ENCODE measurements around the gene ALK.

Gene ALK

GRCh38 chr2:29452036-29452435 is 469.4 kb downstream of the ALK start:
- no peak overlapping the region for H3K4me3 ChIP-seq (ENCODE audit: low read depth, low read length)
- TF ChIP-seq CTCF (IDR thresholded peaks at IDR 0.05; ENCODE audit: insufficient read depth, low read depth, low read length, missing control alignments), result no peak
- no peak for DNase-seq (ENCODE audit: low read depth)

- H3K4me3 ChIP-seq (ENCODE audit: low read depth, low read length), result no peak overlapping the region
- no peak for TF ChIP-seq CTCF (IDR thresholded peaks at IDR 0.05; ENCODE audit: insufficient read depth, low read depth, low read length, missing control alignments)
- no peak for DNase-seq (ENCODE audit: low read depth)
These were observed 470.7 kb downstream of the ALK start for GRCh38 chr2:29450596-29451222.

GRCh38 chr2:29449499-29449898 is 471.9 kb downstream of the ALK start:
- no peak for DNase-seq (ENCODE audit: low read depth)
- TF ChIP-seq CTCF (IDR thresholded peaks at IDR 0.05; ENCODE audit: insufficient read depth, low read depth, low read length, missing control alignments), result no peak
- no peak overlapping the region for H3K4me3 ChIP-seq (ENCODE audit: low read depth, low read length)

- no peak overlapping the region for H3K4me3 ChIP-seq (ENCODE audit: low read depth, low read length)
- no peak for DNase-seq (ENCODE audit: low read depth)
- TF ChIP-seq CTCF (IDR thresholded peaks at IDR 0.05; ENCODE audit: insufficient read depth, low read depth, low read length, missing control alignments), result no peak
These were observed 473.2 kb downstream of the ALK start for GRCh38 chr2:29448096-29448688.

- H3K4me3 ChIP-seq (ENCODE audit: low read depth, low read length), result no peak overlapping the region
- TF ChIP-seq CTCF (IDR thresholded peaks at IDR 0.05; ENCODE audit: insufficient read depth, low read depth, low read length, missing control alignments), result no peak
- peak; percentile 17 for DNase-seq (ENCODE audit: low read depth)
These were observed 473.9 kb downstream of the ALK start for GRCh38 chr2:29447513-29447912.

GRCh38 chr2:29446847-29447246 is 474.5 kb downstream of the ALK start:
- TF ChIP-seq CTCF (IDR thresholded peaks at IDR 0.05; ENCODE audit: insufficient read depth, low read depth, low read length, missing control alignments), result no peak
- no peak overlapping the region for H3K4me3 ChIP-seq (ENCODE audit: low read depth, low read length)
- no peak for DNase-seq (ENCODE audit: low read depth)

- no peak for DNase-seq (ENCODE audit: low read depth)
- H3K4me3 ChIP-seq (ENCODE audit: low read depth, low read length), result no peak overlapping the region
- TF ChIP-seq CTCF (IDR thresholded peaks at IDR 0.05; ENCODE audit: insufficient read depth, low read depth, low read length, missing control alignments), result no peak
These were observed 477.2 kb downstream of the ALK start for GRCh38 chr2:29444150-29444549.

Data from GM12865 (cell line).